ENCODE measurements around the gene GATD1. TPM values are rescaled to one million over a fixed set of nuclear protein-coding genes. Genes with fewer than 3 reads are reported as not detected.

The GATD1 gene
- total RNA-seq, 4 donors from 2014 or later, result 27.2 to 68.2 (median 46.0) TPM

DNA sequence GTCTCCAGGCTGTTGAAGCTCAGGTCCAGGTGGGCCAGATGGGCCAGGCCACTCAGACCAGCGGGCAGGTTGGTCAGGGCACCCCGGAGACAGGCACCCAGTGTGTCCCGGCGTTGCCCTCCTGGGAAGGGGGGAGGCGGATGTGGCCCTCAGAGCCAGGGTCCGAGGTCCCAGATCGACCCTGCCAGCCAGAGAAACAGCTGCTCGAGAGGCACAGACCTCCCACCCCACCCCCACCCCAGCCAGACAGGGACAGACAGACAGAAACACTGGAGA lies 26.1 kb upstream of the GATD1 start:
- peaks cover 32% of the 10 kb centered on the region for H3K4me1 ChIP-seq
- no peak overlapping the region for H3K27ac ChIP-seq
- no peak overlapping the region for H3K4me3 ChIP-seq
- H3K9me3 ChIP-seq, result no peaks in the 10 kb centered on the region
- 100% methylated on average over 1 of the region's 8 CpGs for WGBS
- H3K27me3 ChIP-seq, result no peaks in the 10 kb centered on the region
- H3K36me3 ChIP-seq, result peaks cover 23% of the 10 kb centered on the region
- no peak for DNase-seq (ENCODE audit: low spot score in 2 of 2)
- TF ChIP-seq POLR2AphosphoS5 (IDR thresholded peaks at IDR 0.05) (no peak), POLR2A (IDR thresholded peaks at IDR 0.05) (no peak), EP300 (IDR thresholded peaks at IDR 0.05) (no peak)
- TF ChIP-seq, protein P1, sequence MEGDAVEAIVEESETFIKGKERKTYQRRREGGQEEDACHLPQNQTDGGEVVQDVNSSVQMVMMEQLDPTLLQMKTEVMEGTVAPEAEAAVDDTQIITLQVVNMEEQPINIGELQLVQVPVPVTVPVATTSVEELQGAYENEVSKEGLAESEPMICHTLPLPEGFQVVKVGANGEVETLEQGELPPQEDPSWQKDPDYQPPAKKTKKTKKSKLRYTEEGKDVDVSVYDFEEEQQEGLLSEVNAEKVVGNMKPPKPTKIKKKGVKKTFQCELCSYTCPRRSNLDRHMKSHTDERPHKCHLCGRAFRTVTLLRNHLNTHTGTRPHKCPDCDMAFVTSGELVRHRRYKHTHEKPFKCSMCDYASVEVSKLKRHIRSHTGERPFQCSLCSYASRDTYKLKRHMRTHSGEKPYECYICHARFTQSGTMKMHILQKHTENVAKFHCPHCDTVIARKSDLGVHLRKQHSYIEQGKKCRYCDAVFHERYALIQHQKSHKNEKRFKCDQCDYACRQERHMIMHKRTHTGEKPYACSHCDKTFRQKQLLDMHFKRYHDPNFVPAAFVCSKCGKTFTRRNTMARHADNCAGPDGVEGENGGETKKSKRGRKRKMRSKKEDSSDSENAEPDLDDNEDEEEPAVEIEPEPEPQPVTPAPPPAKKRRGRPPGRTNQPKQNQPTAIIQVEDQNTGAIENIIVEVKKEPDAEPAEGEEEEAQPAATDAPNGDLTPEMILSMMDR (IDR thresholded peaks at IDR 0.05), result no peak

DNA sequence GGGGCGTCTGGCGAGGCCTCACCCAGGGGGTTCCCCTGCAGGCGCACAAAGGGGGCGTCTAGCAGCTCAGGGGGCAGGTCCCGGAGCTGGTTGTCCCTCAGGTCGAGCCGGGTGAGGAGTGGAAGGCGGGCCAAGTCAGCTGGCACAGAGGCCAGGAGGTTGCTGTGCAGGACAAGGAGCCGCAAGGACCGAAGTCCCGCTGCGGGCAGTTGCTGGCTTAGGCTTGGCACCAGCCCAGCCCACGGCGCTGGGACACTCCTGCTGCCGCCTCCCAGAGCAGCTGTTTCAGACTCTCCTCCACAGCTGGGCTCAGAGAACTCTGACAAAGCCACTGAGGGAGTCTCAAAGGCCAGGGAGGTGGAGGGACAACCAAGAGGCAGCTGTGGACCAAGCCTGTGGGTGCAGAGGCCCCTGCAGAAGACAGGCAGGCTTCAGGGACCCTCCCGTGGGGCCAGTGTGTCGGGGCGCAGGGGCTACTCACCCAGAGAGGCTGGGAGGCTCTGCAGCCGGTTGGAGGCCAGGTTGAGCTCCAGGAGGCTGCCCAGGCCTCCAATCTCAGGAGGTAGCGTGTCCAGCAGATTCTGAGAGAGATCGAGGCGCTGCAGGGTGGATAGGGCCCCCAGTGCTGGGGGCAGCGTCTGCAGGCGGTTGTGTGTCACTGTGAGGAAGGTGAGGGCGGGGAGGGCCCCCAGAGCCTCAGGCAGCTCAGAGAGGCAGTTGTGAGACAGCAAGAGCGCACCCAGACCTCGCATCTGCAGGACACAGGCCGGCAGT lies 25.6 kb upstream of the GATD1 start:
- H3K27me3 ChIP-seq, result no peaks in the 10 kb centered on the region
- WGBS, result 91% methylated on average over 18 of the region's 28 CpGs
- peaks cover 30% of the 10 kb centered on the region for H3K4me1 ChIP-seq
- H3K9me3 ChIP-seq, result no peaks in the 10 kb centered on the region
- H3K4me3 ChIP-seq, result no peak overlapping the region
- no peak overlapping the region for H3K27ac ChIP-seq
- H3K36me3 ChIP-seq, result peaks cover 23% of the 10 kb centered on the region
- TF ChIP-seq POLR2A (IDR thresholded peaks at IDR 0.05), result no peak
- TF ChIP-seq POLR2AphosphoS5 (IDR thresholded peaks at IDR 0.05), result no peak
- no peak for TF ChIP-seq EP300 (IDR thresholded peaks at IDR 0.05)
- TF ChIP-seq, protein P1 (IDR thresholded peaks at IDR 0.05), result no peak
- no peak for DNase-seq (ENCODE audit: low spot score in 2 of 2)

DNA sequence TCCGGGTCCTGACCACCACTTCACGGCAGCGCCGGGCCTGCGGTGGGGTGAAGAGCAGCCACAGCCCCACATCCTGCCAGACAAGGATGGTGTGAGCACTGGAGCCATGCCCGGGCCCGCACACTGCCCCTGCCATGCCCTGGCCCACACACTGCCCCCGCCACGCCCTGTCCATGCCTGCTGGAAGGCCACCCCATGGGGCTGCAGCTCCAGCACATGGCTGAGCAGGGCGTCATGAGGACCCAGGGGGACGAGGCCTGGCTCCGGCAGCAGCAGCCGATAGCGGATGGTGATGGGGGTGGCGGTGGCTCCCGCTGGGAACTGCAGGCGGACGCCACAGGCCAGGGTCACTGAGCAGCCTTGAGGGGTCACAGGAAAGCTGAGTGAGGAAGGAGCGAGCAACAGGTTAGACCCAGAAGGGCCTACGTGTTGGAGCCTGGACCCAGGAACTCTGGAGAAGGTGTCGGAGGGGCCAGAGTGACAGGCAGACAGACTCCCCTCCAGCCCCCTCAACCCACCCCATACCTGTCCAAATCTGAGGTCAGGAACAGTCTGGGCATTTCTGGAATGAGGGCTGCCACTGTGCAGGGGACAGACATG lies 24.8 kb upstream of the GATD1 start:
- peaks cover 36% of the 10 kb centered on the region for H3K4me1 ChIP-seq
- H3K36me3 ChIP-seq, result peaks cover 23% of the 10 kb centered on the region
- H3K27me3 ChIP-seq, result no peaks in the 10 kb centered on the region
- H3K27ac ChIP-seq, result no peak overlapping the region
- no peak overlapping the region for H3K4me3 ChIP-seq
- no peaks in the 10 kb centered on the region for H3K9me3 ChIP-seq
- no peak for TF ChIP-seq POLR2AphosphoS5 (IDR thresholded peaks at IDR 0.05)
- TF ChIP-seq EP300 (IDR thresholded peaks at IDR 0.05), result no peak
- no peak for TF ChIP-seq POLR2A (IDR thresholded peaks at IDR 0.05)
- TF ChIP-seq, protein P1 (IDR thresholded peaks at IDR 0.05), result no peak
- DNase-seq (ENCODE audit: low spot score in 2 of 2), result no peak
- WGBS, result 95% methylated on average over 19 of the region's 21 CpGs

DNA sequence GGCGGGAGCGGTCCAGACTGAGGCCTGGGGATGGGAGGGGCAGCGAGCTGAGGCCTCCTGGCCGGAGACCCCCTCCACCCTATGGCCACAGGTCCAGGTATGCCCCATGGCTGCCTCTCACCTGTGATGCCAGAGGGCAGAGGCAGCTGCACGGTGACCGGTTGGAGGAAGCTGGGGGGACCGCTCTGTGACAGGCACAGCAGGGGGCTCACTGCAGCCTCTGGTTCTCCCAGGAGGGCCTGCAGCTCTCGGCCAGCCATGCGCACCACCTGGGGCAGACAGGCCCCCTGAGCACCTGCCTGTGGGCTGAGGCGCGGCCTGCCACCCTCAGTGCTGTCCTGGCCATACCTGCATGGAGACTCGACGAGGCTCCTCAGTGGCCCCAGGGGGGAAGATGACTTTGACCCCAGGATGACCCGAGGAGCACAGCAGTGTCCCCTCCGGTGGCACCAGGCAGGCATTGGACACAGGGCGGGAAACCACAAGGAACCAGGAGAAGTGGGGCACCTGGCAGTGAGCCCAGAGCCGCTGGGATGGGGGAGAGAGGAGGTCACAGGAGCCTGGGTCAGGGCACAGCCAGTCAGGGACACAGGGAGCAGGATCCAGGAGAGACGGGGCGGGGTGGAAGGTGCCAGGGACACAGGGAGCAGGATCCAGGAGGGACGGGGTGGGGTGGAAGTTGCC lies 24.0 kb upstream of the GATD1 start:
- Histone ChIP-seq H3K27ac (no peak overlapping the region), H3K9me3 (no peaks in the 10 kb centered on the region), H3K36me3 (peaks cover 23% of the 10 kb centered on the region), H3K27me3 (no peaks in the 10 kb centered on the region), H3K4me3 (no peak overlapping the region), H3K4me1 (peaks cover 44% of the 10 kb centered on the region)
- no peak for DNase-seq (ENCODE audit: low spot score in 2 of 2)
- TF ChIP-seq POLR2AphosphoS5 (IDR thresholded peaks at IDR 0.05), result no peak
- TF ChIP-seq POLR2A (IDR thresholded peaks at IDR 0.05), result no peak
- no peak for TF ChIP-seq EP300 (IDR thresholded peaks at IDR 0.05)
- TF ChIP-seq, protein P1 (IDR thresholded peaks at IDR 0.05), result no peak
- 89% methylated on average over 15 of the region's 20 CpGs for WGBS

DNA sequence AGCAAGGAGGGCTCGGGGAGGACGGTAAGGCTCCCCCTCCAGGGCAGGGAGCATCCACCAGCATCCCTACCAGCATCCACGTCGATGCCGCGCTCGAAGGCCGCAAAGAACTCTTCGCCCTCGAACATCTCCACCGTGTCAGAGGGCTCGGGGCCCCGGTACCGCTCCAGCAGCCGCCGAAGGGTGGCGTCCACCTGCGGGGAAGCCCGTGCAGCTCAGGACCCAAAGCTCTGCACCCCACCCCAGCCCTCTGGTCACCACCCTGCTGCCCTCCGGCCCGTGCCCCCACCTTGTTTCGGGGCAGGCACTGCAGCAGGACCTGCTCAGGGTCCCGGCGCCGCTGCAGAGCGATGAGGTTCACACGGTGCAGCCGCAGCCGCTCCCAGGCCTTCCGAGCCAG lies 23.2 kb upstream of the GATD1 start:
- WGBS, result 94% methylated on average over 19 of the region's 30 CpGs
- Histone ChIP-seq H3K4me1 (peaks cover 47% of the 10 kb centered on the region), H3K36me3 (peaks cover 23% of the 10 kb centered on the region), H3K9me3 (no peaks in the 10 kb centered on the region), H3K4me3 (no peak overlapping the region), H3K27ac (no peak overlapping the region), H3K27me3 (no peaks in the 10 kb centered on the region)
- TF ChIP-seq POLR2AphosphoS5 (IDR thresholded peaks at IDR 0.05), result no peak
- no peak for TF ChIP-seq POLR2A (IDR thresholded peaks at IDR 0.05)
- TF ChIP-seq, protein P1 (IDR thresholded peaks at IDR 0.05), result no peak
- no peak for TF ChIP-seq EP300 (IDR thresholded peaks at IDR 0.05)
- no peak for DNase-seq (ENCODE audit: low spot score in 2 of 2)
